KMS-11 (cell line): ENCODE measurements around the gene MAML3.

Experiments used
- H2AFZ ChIP-seq: fragments of 200-600 bp; sonication (generic); 2 replicates; pipeline ENCODE4 v1.6.1; 2016; ENCODE audit warnings: antibody characterized with exemption, mixed run types, low read depth
- H3K27ac ChIP-seq: fragments of 200-600 bp; sonication (generic); 2 replicates; pipeline ENCODE4 v1.6.1; 2016; ENCODE audit warnings: mild to moderate bottlenecking, mixed run types
- H3K27me3 ChIP-seq: fragments of 200-600 bp; sonication (generic); 2 replicates; pipeline ENCODE4 v1.6.1; 2017; ENCODE audit warnings: mild to moderate bottlenecking, low read depth, mixed run types, moderate library complexity; ENCODE audit not compliant: insufficient read depth
- H3K36me3 ChIP-seq: fragments of 200-600 bp; sonication (generic); 2 replicates; pipeline ENCODE4 v1.6.1; 2017; ENCODE audit warnings: mild to moderate bottlenecking, mixed run types; ENCODE audit not compliant: insufficient read depth
- H3K4me1 ChIP-seq: fragments of 200-600 bp; sonication (generic); 2 replicates; pipeline ENCODE4 v1.6.1; 2016; ENCODE audit warnings: mild to moderate bottlenecking, low read depth, mixed run types; ENCODE audit not compliant: poor library complexity, severe bottlenecking
- H3K4me2 ChIP-seq: fragments of 200-600 bp; sonication (generic); 2 replicates; pipeline ENCODE4 v1.7.0; 2016; ENCODE audit warnings: mild to moderate bottlenecking, mixed run types
- H3K4me3 ChIP-seq: fragments of 200-600 bp; sonication (generic); IDR thresholded peaks from 2 replicates; pipeline ENCODE4 v1.6.1; 2017; ENCODE audit warnings: low read depth, low read length, mixed read lengths; ENCODE audit not compliant: insufficient read depth
- H3K79me2 ChIP-seq: fragments of 200-600 bp; sonication (generic); 2 replicates; pipeline ENCODE4 v1.6.1; 2016; ENCODE audit warnings: low read depth, mixed run types; ENCODE audit not compliant: insufficient read depth
- H3K9ac ChIP-seq: fragments of 200-600 bp; sonication (generic); 2 replicates; pipeline ENCODE4 v1.6.1; 2016; ENCODE audit warnings: mild to moderate bottlenecking, mixed run types
- H4K20me1 ChIP-seq: fragments of 200-600 bp; sonication (generic); 2 replicates; pipeline ENCODE4 v1.6.1; 2016; ENCODE audit warnings: mild to moderate bottlenecking, mixed run types; ENCODE audit not compliant: insufficient read depth
- TF ChIP-seq, protein P1 (sequence below): fragments of 200-600 bp; sonication (generic); conservative IDR thresholded peaks from 2 replicates; pipeline ENCODE4 v1.6.1; 2017; ENCODE audit warnings: low read depth, mild to moderate bottlenecking, antibody characterized with exemption, low read length, moderate library complexity, mixed read lengths

The MAML3 gene

DNA sequence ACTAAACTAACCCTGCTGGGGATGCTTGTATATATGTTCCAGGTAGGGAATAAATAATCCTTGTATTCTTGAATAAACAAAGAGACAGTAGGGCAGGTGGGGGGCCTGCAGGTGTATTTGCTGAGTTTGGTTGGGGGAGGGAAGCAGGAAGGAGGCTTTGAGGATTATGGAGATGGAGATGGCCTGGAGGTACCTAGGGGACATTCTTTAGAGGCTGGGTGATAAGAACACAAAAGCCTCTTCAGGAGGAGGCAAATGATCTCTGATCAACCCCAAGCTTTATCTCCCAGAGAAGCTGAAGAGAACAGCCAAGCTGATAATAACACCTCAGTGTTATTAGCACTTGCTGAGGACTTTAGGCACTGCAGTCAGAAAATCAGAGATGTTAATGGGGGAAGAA, 300.7 kb downstream of the MAML3 start:
- Histone ChIP-seq H4K20me1 (no peaks in the 10 kb centered on the region), H3K4me2 (no peak overlapping the region), H3K27me3 (no peaks in the 10 kb centered on the region), H2AFZ (no peak overlapping the region), H3K4me3 (no peak overlapping the region), H3K27ac (no peak overlapping the region), H3K36me3 (no peaks in the 10 kb centered on the region), H3K79me2 (no peaks in the 10 kb centered on the region), H3K9ac (no peak overlapping the region), H3K4me1 (no peaks in the 10 kb centered on the region)
- TF ChIP-seq, protein P1, sequence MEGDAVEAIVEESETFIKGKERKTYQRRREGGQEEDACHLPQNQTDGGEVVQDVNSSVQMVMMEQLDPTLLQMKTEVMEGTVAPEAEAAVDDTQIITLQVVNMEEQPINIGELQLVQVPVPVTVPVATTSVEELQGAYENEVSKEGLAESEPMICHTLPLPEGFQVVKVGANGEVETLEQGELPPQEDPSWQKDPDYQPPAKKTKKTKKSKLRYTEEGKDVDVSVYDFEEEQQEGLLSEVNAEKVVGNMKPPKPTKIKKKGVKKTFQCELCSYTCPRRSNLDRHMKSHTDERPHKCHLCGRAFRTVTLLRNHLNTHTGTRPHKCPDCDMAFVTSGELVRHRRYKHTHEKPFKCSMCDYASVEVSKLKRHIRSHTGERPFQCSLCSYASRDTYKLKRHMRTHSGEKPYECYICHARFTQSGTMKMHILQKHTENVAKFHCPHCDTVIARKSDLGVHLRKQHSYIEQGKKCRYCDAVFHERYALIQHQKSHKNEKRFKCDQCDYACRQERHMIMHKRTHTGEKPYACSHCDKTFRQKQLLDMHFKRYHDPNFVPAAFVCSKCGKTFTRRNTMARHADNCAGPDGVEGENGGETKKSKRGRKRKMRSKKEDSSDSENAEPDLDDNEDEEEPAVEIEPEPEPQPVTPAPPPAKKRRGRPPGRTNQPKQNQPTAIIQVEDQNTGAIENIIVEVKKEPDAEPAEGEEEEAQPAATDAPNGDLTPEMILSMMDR: no peak

DNA sequence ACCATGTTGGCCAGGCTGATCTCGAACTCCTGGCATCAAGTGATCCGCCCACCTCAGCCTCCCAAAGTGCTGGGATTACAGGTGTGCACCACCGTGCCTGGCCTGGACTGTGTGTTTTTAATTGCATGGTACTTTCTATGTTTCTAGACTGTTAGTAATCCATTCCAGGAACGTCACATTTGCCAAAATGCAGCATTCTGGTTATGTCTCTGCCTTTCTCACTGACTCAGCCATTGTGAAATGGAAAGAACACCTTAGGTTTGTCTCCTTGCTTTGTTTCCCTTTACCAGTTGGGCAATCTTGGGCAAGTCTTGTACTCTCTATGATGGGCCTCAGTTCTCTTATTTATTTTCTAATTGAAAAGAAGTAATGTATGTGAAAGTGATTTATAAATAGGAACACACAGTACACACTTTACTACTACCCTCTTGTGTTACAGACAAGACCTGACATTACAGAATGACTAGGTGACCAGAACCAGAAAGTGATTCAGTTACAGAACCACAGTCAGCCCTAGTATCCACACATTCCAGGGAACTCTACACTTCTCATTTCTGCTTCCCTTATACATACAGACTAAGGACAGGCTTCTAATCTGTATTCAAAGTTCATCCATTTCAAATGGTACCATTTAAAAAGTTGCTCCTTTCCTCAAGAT, 301.2 kb downstream of the MAML3 start:
- Histone ChIP-seq H3K27me3 (no peaks in the 10 kb centered on the region), H3K9ac (no peak overlapping the region), H3K4me3 (no peak overlapping the region), H3K4me1 (no peaks in the 10 kb centered on the region), H3K36me3 (no peaks in the 10 kb centered on the region), H3K4me2 (no peak overlapping the region), H4K20me1 (no peaks in the 10 kb centered on the region), H3K27ac (no peak overlapping the region), H2AFZ (no peak overlapping the region), H3K79me2 (no peaks in the 10 kb centered on the region)
- TF ChIP-seq, protein P1: no peak

DNA sequence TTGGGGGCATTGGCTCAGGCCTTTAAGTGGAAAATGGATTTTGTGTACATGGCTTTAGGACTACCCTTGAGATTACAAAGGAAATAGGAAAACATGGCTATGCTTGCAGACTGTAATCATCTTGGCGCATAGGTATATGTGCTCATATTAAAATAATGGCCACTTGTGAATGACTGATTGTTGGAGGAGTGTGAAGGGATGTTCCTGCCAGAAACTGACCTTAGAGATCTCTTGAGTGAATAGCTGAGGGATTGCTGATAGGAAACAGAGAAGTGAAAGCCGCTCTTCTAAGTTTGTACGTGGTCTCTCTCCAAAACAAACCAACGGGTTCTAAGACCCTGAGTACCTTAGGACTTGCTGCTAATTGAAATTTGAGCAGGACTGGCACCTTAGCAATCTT, 302.3 kb downstream of the MAML3 start:
- no peak overlapping the region for H2AFZ ChIP-seq
- H3K9ac ChIP-seq: no peak overlapping the region
- H4K20me1 ChIP-seq: no peaks in the 10 kb centered on the region
- no peaks in the 10 kb centered on the region for H3K27me3 ChIP-seq
- no peak overlapping the region for H3K4me3 ChIP-seq
- H3K27ac ChIP-seq: no peak overlapping the region
- H3K79me2 ChIP-seq: no peaks in the 10 kb centered on the region
- no peaks in the 10 kb centered on the region for H3K4me1 ChIP-seq
- H3K36me3 ChIP-seq: no peaks in the 10 kb centered on the region
- TF ChIP-seq, protein P1: no peak
- H3K4me2 ChIP-seq: no peak overlapping the region

DNA sequence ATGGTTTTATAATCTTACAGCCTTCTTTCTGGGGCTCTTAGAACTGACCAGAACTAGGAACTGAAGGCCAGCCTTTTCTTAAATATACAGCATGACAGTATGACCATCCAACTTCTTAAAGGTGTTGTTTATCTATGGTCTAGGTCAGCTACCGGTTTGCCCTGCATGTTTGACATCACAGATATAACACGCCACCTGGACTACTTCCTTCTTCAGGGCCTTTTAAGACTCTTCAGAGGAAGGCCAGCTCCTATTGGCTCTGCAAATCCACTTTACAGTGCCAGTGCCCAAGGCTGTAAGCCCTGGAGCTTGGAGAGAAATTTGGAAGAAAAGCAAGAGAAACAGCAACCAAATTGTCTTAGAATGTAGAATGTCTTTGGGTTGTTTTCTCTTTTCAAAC, 302.9 kb downstream of the MAML3 start:
- H2AFZ ChIP-seq: no peak overlapping the region
- H3K27me3 ChIP-seq: no peaks in the 10 kb centered on the region
- H3K9ac ChIP-seq: no peak overlapping the region
- H3K36me3 ChIP-seq: no peaks in the 10 kb centered on the region
- H4K20me1 ChIP-seq: no peaks in the 10 kb centered on the region
- no peak overlapping the region for H3K27ac ChIP-seq
- TF ChIP-seq, protein P1: no peak
- no peaks in the 10 kb centered on the region for H3K79me2 ChIP-seq
- H3K4me2 ChIP-seq: no peak overlapping the region
- H3K4me3 ChIP-seq: no peak overlapping the region
- no peaks in the 10 kb centered on the region for H3K4me1 ChIP-seq
